H1 (cell line): ENCODE data around the gene INPP5A. TPM values are rescaled to one million over a fixed set of nuclear protein-coding genes. Genes with fewer than 3 reads are reported as not detected.

Experiments
- CBX8 ChIP-seq: fragments of 300-800, 300-1000 bp; sonication (generic); IDR thresholded peaks from 2 replicates; pipeline ENCODE4 v1.7.1; 2016; ENCODE audit warnings: low read depth, low read length, borderline replicate concordance
- CHD1 ChIP-seq: IDR thresholded peaks from 2 replicates; pipeline ENCODE4 v1.6.1; 2012; ENCODE audit warnings: low read depth, low read length, improper control_type of control experiment
- PHF8 ChIP-seq: fragments of 200-600 bp; sonication (generic); conservative IDR thresholded peaks from 2 replicates; pipeline ENCODE4 v1.7.1; 2012; ENCODE audit warnings: low read depth, mild to moderate bottlenecking, inconsistent platforms, low read length, moderate library complexity
- POLR2AphosphoS5 ChIP-seq: IDR thresholded peaks from 2 replicates; pipeline ENCODE4 v1.6.1; 2011; ENCODE audit warnings: low read depth, low read length
- TCF12 ChIP-seq: IDR thresholded peaks from 2 replicates; pipeline ENCODE4 v1.6.1; 2011; ENCODE audit warnings: low read depth, mild to moderate bottlenecking, low read length
- polyA plus RNA-seq, 7 experiments: library from polyadenylated mRNA; depleted of rRNA in 3 of 7; stranded (reverse) in 5 of 7; unstranded in 2 of 7; fragments of >200 nt in 5 of 7; fragments of 200-250 nt in 2 of 7; gene quantifications; 1 replicate in 5 of 7; 2 replicates in 1 of 7; 4 replicates in 1 of 7; pipeline versions ENCODE4 v1.2.1 to v1.2.3, GENCODE V29; 2011 to 2013; ENCODE audit warnings: missing spikeins in 2 of 7, mixed read lengths in 2 of 7
- total RNA-seq: library from RNA; stranded (reverse); fragmentation: NEBNext Ultra II Directional; extraction: Animal tissue kit (Norgen Biotek cat#: 25700); gene quantifications from 2 replicates; pipeline ENCODE4 v1.2.1, GENCODE V29; 2021

The INPP5A gene
- total and polyA plus RNA-seq, 2 of the 8 experiments (the other 6 are each of a cell fraction or from before 2014, with no cell fraction given): 19.7 to 27.5 TPM

GRCh38 chr10:132537684-132538001, at the start of gene INPP5A (continued):
- TF ChIP-seq CHD1 (no peak), TCF12 (no peak), POLR2AphosphoS5 (no peak; the same call in 1 of the 2 replicates), CBX8 (no peak), PHF8 (no peak; the same call in 1 of the 2 replicates)
